Renal cortical epithelial cell (primary cell): ENCODE measurements around the gene AP4M1. TPM values are rescaled to one million over a fixed set of nuclear protein-coding genes. Genes with fewer than 3 reads are reported as not detected.

Experiments used
- DNase-seq: peaks from one replicate; pipeline ENCODE4 v3.0.0-alpha.2; 2011; ENCODE audit warnings: low read depth
- total RNA-seq: library from RNA; depleted of rRNA; stranded (reverse); fragments of >200 nt; gene quantifications from 2 replicates; pipeline ENCODE4 v1.2.3, GENCODE V29; 2014

AP4M1 gene
- total RNA-seq, 1 donor from 2014 or later: 30.0 TPM

GRCh38 chr7:100157334-100158228 is 56.1 kb downstream of the AP4M1 start:
- peak; percentile 80 for DNase-seq

Other genes starting within 250 kb of the AP4M1 start
- 0.15 TPM in 1 of 2 replicates, not detected in the other for gene OR2AE1, start 224.6 kb upstream of the AP4M1 start, total RNA-seq
- 21.2 and 35.4 TPM in 2 replicates for gene TRIM4, start 182.1 kb upstream of the AP4M1 start, total RNA-seq
- gene GJC3, start 172.0 kb upstream of the AP4M1 start, total RNA-seq: not detected in 2 replicates
- gene AZGP1, start 125.6 kb upstream of the AP4M1 start, total RNA-seq: not detected in 2 replicates
- 33.9 and 70.8 TPM in 2 replicates for gene ZKSCAN1, start 86.0 kb upstream of the AP4M1 start, total RNA-seq
- 5.0 and 13.6 TPM in 2 replicates for gene ZSCAN21, start 51.9 kb upstream of the AP4M1 start, total RNA-seq
- 35.4 and 37.0 TPM in 2 replicates for gene ZNF3, start 19.9 kb upstream of the AP4M1 start, total RNA-seq
- gene COPS6, start 12.7 kb upstream of the AP4M1 start, total RNA-seq: 36.6 and 72.5 TPM in 2 replicates
- 40.1 and 73.1 TPM in 2 replicates for gene MCM7, start 246 bp upstream of the AP4M1 start, total RNA-seq
- 32.6 and 100 TPM in 2 replicates for gene TAF6, start 17.7 kb downstream of the AP4M1 start, total RNA-seq
- gene CNPY4, start 18.0 kb downstream of the AP4M1 start, total RNA-seq: 25.6 and 27.4 TPM in 2 replicates
- gene MBLAC1, start 25.3 kb downstream of the AP4M1 start, total RNA-seq: 1.6 and 2.0 TPM in 2 replicates
- 58.4 and 86.1 TPM in 2 replicates for gene LAMTOR4, start 47.3 kb downstream of the AP4M1 start, total RNA-seq
- 4.0 and 4.6 TPM in 2 replicates for gene TRAPPC14, start 57.1 kb downstream of the AP4M1 start, total RNA-seq
- gene GAL3ST4, start 67.0 kb downstream of the AP4M1 start, total RNA-seq: 0.75 TPM in 1 of 2 replicates, not detected in the other
- 1.6 and 2.3 TPM in 2 replicates for gene GPC2, start 75.7 kb downstream of the AP4M1 start, total RNA-seq
- not detected in 2 replicates for gene STAG3, start 76.3 kb downstream of the AP4M1 start, total RNA-seq
- not detected in 2 replicates for gene PVRIG, start 118.3 kb downstream of the AP4M1 start, total RNA-seq
- 0.05 TPM in 1 of 2 replicates, not detected in the other for gene SPDYE3, start 206.1 kb downstream of the AP4M1 start, total RNA-seq